ENCODE results near the gene SERINC1.
A peak's percentile ranks its signal among the peaks of the same experiment; 100 is the strongest.

SERINC1 gene

DNA sequence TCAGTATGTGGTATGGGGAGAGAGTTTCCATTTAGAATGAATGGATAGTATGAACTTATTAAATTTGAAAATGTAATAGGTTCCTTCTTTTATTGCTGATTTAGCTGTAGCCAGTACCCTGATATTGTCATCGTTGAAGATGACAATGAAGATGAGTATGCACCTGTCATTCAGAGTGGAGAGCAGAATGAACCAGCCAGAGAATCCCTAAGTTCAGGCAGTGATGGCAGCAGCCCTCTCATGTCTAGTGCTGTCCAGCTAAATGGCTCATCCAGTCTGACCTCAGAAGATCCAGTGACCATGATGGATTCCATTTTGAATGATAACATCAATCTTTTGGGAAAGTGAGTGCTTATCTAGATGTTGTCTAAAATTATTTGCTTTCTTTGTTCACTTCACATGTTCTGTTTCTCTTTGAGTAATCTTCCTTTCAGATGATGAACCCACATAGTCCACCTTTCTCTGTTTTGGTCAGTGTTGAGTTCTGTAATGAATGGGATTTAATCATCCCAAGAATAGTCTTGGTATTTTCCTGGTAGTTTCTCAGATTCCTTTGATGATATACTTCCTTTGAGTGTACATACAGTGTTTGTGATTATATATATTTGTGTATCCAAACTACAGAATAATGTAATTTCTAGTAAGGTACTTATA, 48.9 kb downstream of the SERINC1 start:
- in situ Hi-C loops (cut with MboI; ENCODE audit: low sequenced_read_pairs) = no loop called here
- Histone ChIP-seq H3K4me3 (no peak overlapping the region), H3K4me1 (no peaks in the 10 kb centered on the region), H3K36me3 (replicated peaks) (peaks cover 58% of the 10 kb centered on the region), H3K27me3 (ENCODE audit: low read depth) (no peaks in the 10 kb centered on the region), H3K9me3 (no peaks in the 10 kb centered on the region)
- no peak for DNase-seq (ENCODE audit: low spot score in 2 of 2)

GRCh38 chr6:122422003-122422402, 49.6 kb downstream of the SERINC1 start:
- no peaks in the 10 kb centered on the region for H3K9me3 ChIP-seq
- in situ Hi-C loops (cut with MboI; ENCODE audit: low sequenced_read_pairs) = no loop called here
- no peak overlapping the region for H3K4me3 ChIP-seq
- no peak for DNase-seq (ENCODE audit: low spot score in 2 of 2)
- H3K36me3 ChIP-seq (replicated peaks) = peaks cover 56% of the 10 kb centered on the region
- H3K27me3 ChIP-seq (ENCODE audit: low read depth) = no peaks in the 10 kb centered on the region
- H3K4me1 ChIP-seq = no peaks in the 10 kb centered on the region

DNA sequence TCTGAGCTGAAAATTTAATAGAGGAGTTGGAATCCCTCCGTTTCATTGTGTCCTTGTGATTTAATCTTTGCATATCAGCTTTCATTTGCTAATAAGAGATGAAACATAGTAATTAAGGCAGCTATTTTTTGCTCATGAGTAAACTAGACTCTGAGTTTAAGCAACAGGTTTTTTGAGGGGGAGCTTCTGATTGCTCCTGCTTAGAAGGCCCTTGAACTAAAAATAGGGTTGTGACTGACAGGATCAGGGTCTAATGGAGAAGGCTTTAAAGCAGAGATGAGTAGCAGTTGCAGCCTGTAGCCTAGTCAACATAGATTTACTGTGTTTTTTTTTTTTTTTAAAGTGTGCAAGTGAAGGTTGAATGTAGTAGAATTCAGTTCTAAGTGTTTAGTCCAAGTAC, 54.8 kb downstream of the SERINC1 start:
- DNase-seq (ENCODE audit: low spot score in 2 of 2) = no peak
- Histone ChIP-seq H3K4me3 (no peak overlapping the region), H3K27me3 (ENCODE audit: low read depth) (no peaks in the 10 kb centered on the region), H3K36me3 (replicated peaks) (peaks cover 40% of the 10 kb centered on the region), H3K4me1 (peaks cover 23% of the 10 kb centered on the region), H3K9me3 (no peaks in the 10 kb centered on the region)
- in situ Hi-C loops (cut with MboI; ENCODE audit: low sequenced_read_pairs) = no loop called here

- Histone ChIP-seq H3K4me1 (peaks cover 35% of the 10 kb centered on the region), H3K9me3 (no peaks in the 10 kb centered on the region), H3K4me3 (no peak overlapping the region), H3K27me3 (ENCODE audit: low read depth) (no peaks in the 10 kb centered on the region), H3K36me3 (replicated peaks) (peaks cover 23% of the 10 kb centered on the region)
- DNase-seq (ENCODE audit: low spot score in 2 of 2) = no peak
- in situ Hi-C loops (cut with MboI; ENCODE audit: low sequenced_read_pairs) = no loop called here
These were observed 59.6 kb downstream of the SERINC1 start for GRCh38 chr6:122412001-122412400.

GRCh38 chr6:122408702-122409458, 62.7 kb downstream of the SERINC1 start:
- no peaks in the 10 kb centered on the region for H3K27me3 ChIP-seq (ENCODE audit: low read depth)
- in situ Hi-C loops (cut with MboI; ENCODE audit: low sequenced_read_pairs) = no loop called here
- H3K9me3 ChIP-seq = no peaks in the 10 kb centered on the region
- peaks cover 12% of the 10 kb centered on the region for H3K4me1 ChIP-seq
- peaks cover 13% of the 10 kb centered on the region for H3K36me3 ChIP-seq (replicated peaks)
- H3K4me3 ChIP-seq = no peak overlapping the region
- DNase-seq (ENCODE audit: low spot score in 2 of 2) = no peak

GRCh38 chr6:122408240-122408639, 63.4 kb downstream of the SERINC1 start:
- peaks cover 8% of the 10 kb centered on the region; the same call in 1 of the 2 replicates for H3K36me3 ChIP-seq (replicated peaks)
- H3K9me3 ChIP-seq = no peaks in the 10 kb centered on the region
- no peaks in the 10 kb centered on the region for H3K27me3 ChIP-seq (ENCODE audit: low read depth)
- no peak for DNase-seq (ENCODE audit: low spot score in 2 of 2)
- in situ Hi-C loops (cut with MboI; ENCODE audit: low sequenced_read_pairs) = no loop called here
- no peak overlapping the region for H3K4me3 ChIP-seq
- peaks cover 12% of the 10 kb centered on the region for H3K4me1 ChIP-seq

DNA sequence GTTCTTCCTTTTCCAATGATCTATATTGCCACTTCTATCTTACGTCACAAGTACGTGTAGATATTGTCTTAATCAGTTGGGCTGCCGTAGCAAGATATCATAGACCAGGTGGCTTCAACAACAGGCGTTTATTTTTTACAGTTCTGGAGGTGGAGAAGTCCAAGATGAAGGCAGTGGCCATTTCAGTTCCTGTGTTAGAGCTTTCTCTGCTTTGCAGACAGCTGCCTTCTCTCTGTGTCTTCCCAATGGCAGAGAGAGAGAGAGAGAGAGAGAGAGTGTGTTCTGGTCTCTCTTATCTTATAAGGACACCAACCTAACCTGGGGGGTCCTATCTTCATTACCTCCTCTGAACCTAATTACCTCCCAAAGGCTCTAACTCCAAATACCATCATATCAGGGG, 63.9 kb downstream of the SERINC1 start:
- Histone ChIP-seq H3K4me1 (peaks cover 12% of the 10 kb centered on the region), H3K4me3 (no peak overlapping the region), H3K9me3 (no peaks in the 10 kb centered on the region), H3K36me3 (replicated peaks) (peaks cover 6% of the 10 kb centered on the region; the same call in 1 of the 2 replicates), H3K27me3 (ENCODE audit: low read depth) (no peaks in the 10 kb centered on the region)
- DNase-seq (ENCODE audit: low spot score in 2 of 2) = no peak
- in situ Hi-C loops (cut with MboI; ENCODE audit: low sequenced_read_pairs) = no loop called here

DNA sequence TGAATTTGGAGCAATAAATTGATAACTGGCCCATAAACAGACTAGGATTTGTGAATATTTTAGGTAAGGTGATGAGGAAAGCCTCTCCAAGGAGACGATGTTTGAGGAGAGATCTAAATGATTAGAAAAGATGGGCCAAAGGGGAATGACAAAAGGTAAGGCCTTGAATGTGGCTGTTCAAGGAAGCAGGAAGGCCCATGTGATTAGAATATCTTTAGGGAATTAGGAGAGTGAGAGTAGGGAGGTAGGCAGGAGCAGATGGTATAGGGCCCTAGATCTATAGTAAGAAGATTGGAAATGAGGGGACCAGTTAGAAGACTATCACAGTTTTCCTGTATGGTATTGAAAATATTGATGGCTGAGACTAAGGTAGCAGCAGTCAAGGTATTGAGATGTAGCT, 65.4 kb downstream of the SERINC1 start:
- H3K27me3 ChIP-seq (ENCODE audit: low read depth) = no peaks in the 10 kb centered on the region
- H3K4me1 ChIP-seq = peaks cover 16% of the 10 kb centered on the region
- no peaks in the 10 kb centered on the region for H3K36me3 ChIP-seq (replicated peaks)
- in situ Hi-C loops (cut with MboI; ENCODE audit: low sequenced_read_pairs) = no loop called here
- no peak for DNase-seq (ENCODE audit: low spot score in 2 of 2)
- no peaks in the 10 kb centered on the region for H3K9me3 ChIP-seq
- H3K4me3 ChIP-seq = no peak overlapping the region

GRCh38 chr6:122405417-122405816, 66.2 kb downstream of the SERINC1 start:
- no peak for DNase-seq (ENCODE audit: low spot score in 2 of 2)
- in situ Hi-C loops (cut with MboI; ENCODE audit: low sequenced_read_pairs) = no loop called here
- Histone ChIP-seq H3K36me3 (replicated peaks) (no peaks in the 10 kb centered on the region), H3K9me3 (no peaks in the 10 kb centered on the region), H3K27me3 (ENCODE audit: low read depth) (no peaks in the 10 kb centered on the region), H3K4me3 (no peak overlapping the region), H3K4me1 (peaks cover 14% of the 10 kb centered on the region)

- H3K4me3 ChIP-seq = no peak overlapping the region
These were observed 67.2 kb downstream of the SERINC1 start for GRCh38 chr6:122404444-122404843.

DNA sequence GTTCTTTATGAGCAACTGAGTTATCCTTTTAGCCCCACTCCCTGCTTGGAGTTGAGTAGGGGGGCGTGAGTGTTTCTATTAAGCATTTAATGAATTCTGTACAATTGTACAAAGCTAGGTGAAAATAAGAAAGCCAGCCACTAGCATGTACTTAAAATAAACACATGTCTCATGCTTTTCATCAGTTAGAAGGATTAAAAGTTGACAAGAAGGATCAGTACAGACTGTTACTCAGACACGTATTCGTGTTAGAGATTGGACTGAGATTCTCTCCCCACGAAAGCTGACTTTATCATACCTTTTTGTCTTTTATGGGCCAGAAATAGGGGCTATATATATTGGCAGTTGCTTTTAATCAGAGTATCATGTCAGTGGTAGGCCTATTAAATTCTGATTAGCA, 70.5 kb downstream of the SERINC1 start:
- Histone ChIP-seq H3K9me3 (no peaks in the 10 kb centered on the region), H3K4me3 (peak overlapping the region; percentile 89), H3K36me3 (replicated peaks) (no peaks in the 10 kb centered on the region), H3K27me3 (ENCODE audit: low read depth) (no peaks in the 10 kb centered on the region), H3K4me1 (peaks cover 10% of the 10 kb centered on the region)
- no peak for DNase-seq (ENCODE audit: low spot score in 2 of 2)
- in situ Hi-C loops (cut with MboI; ENCODE audit: low sequenced_read_pairs) = no loop called here

More at GRCh38 chr6:122404444-122404843, 67.2 kb downstream of the SERINC1 start:
- Histone ChIP-seq H3K27me3 (ENCODE audit: low read depth) (no peaks in the 10 kb centered on the region), H3K36me3 (replicated peaks) (no peaks in the 10 kb centered on the region), H3K9me3 (no peaks in the 10 kb centered on the region), H3K4me1 (peaks cover 6% of the 10 kb centered on the region)
- no peak for DNase-seq (ENCODE audit: low spot score in 2 of 2)
- in situ Hi-C loops (cut with MboI; ENCODE audit: low sequenced_read_pairs) = no loop called here

- no peaks in the 10 kb centered on the region for H3K9me3 ChIP-seq
- in situ Hi-C loops (cut with MboI; ENCODE audit: low sequenced_read_pairs) = no loop called here
- no peak for DNase-seq (ENCODE audit: low spot score in 2 of 2)
- H3K4me1 ChIP-seq = peaks cover 10% of the 10 kb centered on the region
- H3K4me3 ChIP-seq = peak overlapping the region; percentile 89
- no peaks in the 10 kb centered on the region for H3K27me3 ChIP-seq (ENCODE audit: low read depth)
- H3K36me3 ChIP-seq (replicated peaks) = no peaks in the 10 kb centered on the region
These were observed 71.0 kb downstream of the SERINC1 start for GRCh38 chr6:122400462-122401089.

- Histone ChIP-seq H3K36me3 (replicated peaks) (no peaks in the 10 kb centered on the region), H3K27me3 (ENCODE audit: low read depth) (no peaks in the 10 kb centered on the region), H3K4me3 (peak overlapping the region; percentile 89), H3K9me3 (no peaks in the 10 kb centered on the region), H3K4me1 (peaks cover 10% of the 10 kb centered on the region)
- in situ Hi-C loops (cut with MboI; ENCODE audit: low sequenced_read_pairs) = no loop called here
- DNase-seq (ENCODE audit: low spot score in 2 of 2) = peak in 1 of 2 experiments; percentile 48
These were observed 71.5 kb downstream of the SERINC1 start for GRCh38 chr6:122400121-122400450.

All from HAP-1 (cell line).